Hematopoietic multipotent progenitor cell treated with erythropoietin and hydrocortisone succinate and interleukin-3 and kit ligand, for 8 days (in vitro differentiated cells): ENCODE measurements around the gene HLF.

Experiments
- DNase-seq: peaks from one replicate; pipeline ENCODE4 v3.0.0-alpha.2; 2015

The HLF gene, protein sequence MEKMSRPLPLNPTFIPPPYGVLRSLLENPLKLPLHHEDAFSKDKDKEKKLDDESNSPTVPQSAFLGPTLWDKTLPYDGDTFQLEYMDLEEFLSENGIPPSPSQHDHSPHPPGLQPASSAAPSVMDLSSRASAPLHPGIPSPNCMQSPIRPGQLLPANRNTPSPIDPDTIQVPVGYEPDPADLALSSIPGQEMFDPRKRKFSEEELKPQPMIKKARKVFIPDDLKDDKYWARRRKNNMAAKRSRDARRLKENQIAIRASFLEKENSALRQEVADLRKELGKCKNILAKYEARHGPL

DNA sequence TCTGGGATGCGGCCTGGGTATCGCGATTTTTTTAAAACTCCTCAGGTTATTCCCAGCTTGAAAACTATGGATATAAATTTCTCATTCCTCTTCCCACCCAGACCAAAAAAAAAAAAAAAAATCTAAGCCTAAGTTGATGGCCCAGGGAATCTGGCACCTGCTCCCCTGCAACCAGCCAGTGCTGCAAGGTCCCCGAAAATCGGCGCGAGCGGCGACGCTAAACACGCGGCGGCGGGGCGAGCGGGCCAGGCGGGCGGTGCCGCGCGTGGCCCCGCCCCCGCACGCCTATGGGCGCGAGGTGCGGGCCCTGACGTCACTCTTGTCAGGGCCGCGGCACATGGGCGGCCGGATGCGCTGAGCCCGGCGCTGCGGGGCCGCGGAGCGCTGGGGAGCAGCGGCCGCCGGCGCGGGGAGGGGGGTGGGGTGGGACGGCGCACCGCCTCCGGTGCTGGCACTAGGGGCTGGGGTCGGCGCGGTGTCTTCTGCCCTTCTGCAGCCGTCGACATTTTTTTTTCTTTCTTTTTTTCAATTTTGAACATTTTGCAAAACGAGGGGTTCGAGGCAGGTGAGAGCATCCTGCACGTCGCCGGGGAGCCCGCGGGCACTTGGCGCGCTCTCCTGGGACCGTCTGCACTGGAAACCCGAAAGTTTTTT is at the start of gene HLF:
HLF (plus strand) TSS at position 316 of the 654 bp plus-strand sequence. CDS start 525 bp downstream, outside the sequence.
- DNase-seq = peak; percentile 76

DNA sequence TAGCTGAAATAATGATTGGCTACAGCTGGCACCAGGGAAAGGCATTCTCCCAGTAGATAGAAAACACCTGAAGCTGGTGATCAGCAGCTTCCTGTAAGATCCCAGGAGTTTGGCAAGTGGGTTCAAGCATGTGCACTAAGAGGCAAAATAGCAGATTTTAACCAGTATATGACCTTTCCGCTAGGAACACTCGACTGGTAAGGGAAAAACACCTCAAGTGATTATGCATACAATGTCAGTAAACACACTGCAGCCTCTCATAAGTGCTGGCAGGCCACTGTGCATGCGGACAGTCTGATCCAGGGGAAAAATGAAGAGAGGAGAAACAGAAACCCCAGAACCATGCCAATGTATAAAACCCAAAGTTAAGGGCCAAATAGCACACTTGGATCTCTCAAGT is 49.0 kb upstream of the HLF start:
- no peak for DNase-seq

DNA sequence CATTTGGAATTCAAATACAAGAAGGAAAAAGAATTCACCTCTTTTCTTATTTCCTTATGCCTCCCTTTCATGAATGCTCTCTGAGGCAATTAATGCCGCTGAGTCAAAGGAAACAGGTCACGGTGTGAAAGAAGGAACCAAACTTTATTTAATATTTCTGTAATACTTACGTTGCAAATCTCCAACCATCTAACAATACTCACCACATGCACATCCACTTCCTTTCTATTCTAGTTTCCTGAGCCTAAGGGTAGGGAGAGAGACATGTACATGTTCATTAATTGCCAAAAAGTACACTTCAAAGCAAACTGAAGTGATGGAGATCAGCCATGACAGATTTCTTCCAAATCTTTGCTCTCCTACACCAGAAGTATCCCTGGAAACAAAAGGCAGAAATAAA is 47.9 kb upstream of the HLF start:
- no peak for DNase-seq

DNA sequence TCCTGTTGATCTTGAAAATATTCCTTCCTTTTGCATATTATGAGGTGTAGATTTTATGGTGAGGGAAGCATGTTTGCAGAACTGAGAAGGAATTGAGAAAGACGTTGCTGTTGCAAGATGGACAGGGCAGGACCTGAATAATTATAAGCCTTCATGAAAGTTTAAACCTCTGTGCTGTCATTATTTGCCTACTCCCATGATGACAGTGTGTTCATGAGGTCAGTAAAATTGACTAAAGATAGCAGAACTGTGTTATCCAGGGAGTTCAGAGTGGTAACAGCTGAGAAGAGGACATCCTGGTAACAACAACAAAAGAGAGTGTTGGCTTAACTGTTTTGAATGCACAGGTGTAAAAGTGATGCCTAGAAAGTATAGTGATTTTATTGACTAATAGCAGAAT is 45.3 kb upstream of the HLF start:
- no peak for DNase-seq

DNA sequence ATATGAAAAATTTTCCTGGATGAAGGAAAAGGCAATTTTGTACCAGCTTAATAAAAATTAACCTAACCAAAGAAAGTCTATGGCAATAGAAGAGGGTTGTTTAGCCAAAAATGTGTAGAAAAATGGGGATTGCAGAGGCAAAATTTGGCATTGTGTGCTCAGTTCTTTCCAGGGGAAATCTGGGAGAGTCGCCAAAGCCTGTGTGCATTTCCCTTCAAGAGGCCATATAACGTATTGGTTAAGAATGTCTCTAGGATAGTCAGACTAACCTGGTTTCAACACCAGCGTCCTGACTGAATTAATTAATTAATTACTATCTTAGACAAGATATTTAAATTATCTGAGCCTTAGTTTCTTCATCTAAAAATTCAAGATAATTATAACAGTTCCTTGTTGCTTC is 44.8 kb upstream of the HLF start:
- DNase-seq = no peak

DNA sequence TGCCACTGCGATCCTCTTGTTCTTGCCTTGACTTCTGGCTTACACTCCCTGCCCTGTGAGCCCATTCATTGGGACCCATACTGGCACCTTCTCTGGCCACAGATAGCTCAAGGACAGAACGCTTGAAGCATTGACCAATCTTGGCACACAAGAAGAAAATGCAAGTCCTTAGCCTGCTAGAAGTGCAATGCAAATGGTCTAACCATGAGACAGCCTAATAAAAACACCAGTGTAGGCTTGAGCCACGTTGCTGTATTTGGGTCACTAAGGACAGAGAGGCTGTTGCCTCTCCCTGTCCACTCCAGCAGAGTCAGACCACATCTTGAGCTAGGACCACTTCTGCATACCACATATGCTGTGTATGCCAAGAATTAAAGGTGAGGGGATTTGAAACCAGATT is 41.2 kb upstream of the HLF start:
- no peak for DNase-seq

DNA sequence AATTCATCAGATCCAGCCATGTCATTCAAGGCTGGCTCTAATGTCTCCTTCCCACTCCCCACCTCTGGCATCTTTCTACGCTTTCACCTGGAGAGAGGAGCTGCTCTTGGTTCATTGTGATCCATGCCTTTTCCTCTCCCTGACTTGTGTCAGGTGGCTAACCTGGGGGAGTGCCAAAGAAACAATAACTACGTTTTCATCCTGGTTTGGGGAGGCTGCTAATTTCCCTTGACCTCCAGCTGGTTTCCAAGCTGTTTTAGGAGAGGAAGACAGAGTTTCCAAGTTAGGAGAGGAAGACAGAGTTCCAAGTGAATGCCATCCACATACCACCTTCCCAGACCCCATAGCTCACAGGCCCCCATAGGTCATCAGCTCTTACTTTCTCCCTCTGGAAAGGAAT is 40.0 kb upstream of the HLF start:
- no peak for DNase-seq

DNA sequence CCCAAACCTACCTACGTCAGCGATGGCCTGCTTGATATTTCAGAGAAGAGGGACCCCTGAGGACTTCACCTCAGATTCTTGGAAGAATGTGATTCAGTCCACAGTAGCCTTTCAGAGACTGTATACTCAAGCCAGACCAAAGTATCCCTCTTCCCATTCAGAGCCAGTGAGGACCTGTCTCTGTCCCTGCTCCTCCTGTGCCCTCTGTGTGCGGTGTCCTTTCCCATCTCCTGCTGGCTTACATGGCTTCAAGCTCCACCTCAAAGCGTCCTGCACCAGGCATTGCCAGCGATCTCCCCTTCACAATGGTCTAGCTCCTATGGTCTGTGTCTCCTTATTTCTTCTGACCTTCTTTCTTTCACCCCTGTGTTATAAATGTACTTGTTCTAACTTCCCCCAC is 39.5 kb upstream of the HLF start:
- DNase-seq = no peak

DNA sequence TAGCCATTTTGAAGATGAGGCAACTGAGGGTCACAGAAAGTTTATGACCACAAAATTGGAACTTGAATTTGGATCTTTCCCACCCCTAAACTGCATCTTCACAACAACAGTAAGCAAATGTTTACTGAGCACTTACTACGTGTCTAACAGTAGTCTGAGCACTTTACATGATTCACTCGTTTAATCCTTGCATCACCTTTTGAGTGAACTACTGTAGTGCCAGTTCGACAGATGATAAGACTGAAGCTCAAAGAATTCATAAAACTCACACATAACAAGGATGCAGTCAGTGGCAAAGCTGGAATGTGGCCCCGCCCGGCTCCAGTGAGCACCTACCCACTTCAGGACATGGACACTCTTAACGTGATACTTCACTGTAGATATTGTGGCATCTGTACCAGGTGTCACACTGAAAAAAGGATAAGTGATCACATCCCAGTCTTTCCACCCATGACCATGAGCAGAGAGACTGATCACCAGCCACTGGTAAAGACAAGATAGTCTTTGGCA is 36.0 kb upstream of the HLF start:
- DNase-seq = no peak

DNA sequence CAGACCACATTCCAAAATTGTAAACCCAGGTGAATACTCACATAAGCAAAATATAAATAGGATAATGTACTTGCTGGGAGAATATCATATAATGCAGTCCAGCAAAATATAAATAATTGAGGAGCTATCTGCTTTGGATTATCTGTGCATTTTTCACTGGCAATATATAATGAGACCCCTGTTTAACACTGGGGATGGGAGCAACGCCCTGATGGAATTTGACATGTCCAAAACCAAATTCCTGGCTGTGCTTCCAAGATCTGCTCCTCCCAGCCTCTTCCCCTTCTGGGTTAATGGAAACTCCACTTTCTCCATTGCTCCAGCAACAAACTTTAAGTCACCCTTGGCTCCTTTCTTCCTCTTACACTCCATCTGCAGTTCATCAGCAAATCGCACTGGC is 35.5 kb upstream of the HLF start:
- no peak for DNase-seq

DNA sequence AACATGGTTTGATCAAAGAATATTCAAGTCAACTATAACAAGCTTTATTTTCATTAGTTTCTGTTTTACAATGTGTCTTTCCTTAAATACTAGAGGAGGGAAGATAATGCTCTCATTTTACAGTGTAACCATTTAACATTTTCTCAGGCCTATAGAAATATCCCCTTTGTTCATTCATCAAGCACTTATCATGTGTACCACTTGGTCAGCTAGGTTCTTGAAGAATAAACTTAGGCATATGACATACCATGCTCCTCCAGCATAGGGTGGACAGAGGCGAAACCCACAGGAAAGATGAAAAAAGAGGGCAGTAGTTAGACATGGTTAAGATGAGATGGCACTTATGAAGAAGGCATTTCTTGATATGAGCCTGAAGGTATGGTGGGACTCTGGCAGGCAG is 34.0 kb upstream of the HLF start:
- DNase-seq = no peak

DNA sequence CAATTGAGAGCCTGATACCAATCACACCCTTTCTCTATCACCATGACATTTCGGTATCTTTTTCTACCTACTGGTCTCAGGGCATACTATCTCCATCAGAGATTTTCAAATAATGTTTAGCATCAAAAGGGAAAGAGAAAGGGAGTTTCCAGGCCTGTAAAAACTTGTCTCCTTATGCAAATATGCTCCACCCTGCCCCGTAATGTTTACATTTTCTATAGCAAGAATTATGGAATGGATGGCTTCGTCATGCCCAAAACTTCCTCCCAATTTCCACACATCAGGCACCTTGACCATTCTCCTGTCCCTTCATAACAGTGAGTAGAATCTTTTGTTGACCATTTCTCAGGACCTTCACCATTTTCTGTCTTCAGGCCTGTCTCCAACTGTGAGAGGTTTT is 30.9 kb upstream of the HLF start:
- no peak for DNase-seq

DNA sequence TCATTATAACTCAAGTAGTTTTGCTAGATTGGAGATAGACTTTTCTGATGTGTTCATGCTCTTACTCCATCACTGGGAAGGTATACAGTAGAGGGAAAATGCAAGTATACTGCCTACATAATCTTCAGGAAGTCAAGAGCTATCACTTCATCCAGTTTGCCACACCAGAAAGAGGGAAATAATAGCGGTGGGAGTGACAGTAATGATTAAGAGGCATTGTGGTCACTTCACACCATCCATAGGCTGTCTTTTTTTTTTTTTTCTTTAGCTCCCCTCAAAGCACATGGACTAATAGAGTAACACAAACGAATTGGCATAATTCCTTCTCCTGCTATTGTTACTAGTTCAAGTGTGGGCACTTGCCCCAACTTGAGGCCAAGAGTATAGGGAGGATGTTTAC is 28.4 kb upstream of the HLF start:
- no peak for DNase-seq

DNA sequence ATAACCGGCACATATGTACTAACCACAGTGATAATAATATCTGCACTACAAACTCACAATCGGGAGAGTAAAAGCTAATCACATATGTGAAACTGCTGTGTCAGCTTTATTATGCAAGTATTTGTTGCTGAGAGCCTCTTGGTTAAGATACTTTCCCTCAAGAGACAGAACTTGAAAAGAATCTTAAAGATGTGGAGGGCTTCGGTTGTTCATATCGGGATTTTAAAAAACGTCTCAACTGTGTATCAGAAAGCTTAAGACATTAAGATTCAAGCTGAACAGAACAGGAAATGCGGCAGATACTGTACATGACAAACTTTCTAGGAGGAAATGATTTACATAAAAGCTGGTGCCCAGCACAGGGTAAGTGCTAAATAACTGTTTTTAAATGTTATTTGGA is 27.5 kb upstream of the HLF start:
- DNase-seq = peak; percentile 6

DNA sequence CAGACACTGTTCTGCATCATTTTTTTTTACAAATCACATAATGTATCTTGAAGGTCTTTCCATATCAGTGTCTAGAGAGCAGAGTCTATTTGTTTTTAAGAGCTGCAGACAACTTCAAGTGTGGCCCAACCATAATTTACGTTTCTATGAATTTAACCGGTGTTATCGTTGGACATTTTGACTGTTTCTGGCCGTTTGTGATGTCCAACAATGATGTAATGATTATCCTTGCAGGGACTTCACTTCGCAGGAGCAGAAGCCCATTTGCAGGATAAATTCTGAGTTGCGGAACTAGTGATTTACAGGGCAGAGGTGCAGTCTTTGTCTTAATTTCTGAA is 26.9 kb upstream of the HLF start:
- no peak for DNase-seq

DNA sequence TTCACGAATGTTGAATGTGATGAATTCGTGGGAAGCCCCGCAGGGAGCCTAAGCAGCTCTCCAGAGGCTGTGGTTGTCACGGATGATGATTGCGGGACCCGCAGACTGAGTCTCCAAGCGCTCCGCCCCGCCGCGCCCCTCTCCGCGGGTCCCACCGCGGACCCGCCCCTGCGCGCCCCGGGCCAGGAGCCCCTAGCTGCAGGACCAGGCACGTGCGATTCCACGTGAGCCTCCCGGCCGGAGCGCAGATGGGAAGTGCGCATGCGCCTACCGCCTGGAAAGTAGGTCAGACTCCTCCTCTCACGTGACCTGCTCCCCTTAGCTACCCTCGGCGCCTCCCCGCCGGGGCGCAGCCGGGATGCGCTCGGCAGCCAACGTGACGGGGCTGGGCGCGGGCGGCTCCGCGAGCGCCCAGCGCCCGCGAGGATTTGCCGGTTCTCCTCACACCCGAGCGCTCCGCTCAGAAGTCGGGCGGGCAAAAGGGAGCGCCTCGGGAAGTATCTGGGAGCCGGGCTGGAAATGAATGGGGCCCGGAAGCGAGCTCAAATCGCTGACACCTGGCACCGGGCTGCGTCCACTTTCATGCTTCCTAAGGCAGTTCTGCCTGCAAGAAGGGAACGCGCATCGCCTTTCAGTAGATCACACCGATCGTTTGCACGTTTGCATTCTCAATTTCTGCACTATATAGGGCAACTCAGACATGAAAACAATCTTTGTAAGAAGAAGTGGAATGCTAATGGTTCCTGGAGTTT is 26.4 kb upstream of the HLF start:
- peak; percentile 93 for DNase-seq

DNA sequence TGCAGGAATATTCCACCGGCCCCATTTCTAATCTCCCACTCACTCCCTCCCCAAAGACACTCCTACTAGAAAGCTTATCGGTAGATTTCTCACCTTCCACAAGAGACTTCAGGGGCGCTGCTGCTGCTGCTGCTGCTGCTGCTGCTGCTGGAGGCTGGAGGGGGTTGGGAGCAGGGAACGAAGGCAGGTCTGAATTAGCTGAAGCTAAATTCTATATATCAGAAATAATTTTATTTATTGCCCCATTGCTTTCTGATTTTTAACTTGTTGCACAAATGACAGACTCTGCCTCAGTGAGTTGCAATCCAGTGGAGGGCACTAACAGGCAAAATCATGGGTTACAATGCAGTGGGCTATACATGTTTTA is 25.8 kb upstream of the HLF start:
- no peak for DNase-seq

DNA sequence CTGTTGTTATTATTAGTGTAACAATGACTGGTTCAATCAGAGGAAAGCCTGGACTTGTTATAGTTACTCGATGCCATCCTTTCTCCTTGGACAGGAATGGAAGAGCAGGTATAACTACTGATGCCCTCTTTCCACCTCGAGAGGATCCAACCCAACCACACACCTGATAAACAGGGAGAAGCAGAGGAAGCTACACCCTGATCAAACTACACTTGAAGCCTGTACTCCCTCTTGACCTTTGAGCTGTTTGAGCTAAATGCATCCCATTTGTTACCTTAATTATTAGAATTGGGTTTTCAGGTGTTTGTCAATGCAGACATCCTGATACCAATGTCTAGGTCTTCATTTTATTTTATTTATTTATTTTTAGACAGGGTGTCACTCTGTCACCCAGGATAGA is 23.7 kb upstream of the HLF start:
- no peak for DNase-seq

DNA sequence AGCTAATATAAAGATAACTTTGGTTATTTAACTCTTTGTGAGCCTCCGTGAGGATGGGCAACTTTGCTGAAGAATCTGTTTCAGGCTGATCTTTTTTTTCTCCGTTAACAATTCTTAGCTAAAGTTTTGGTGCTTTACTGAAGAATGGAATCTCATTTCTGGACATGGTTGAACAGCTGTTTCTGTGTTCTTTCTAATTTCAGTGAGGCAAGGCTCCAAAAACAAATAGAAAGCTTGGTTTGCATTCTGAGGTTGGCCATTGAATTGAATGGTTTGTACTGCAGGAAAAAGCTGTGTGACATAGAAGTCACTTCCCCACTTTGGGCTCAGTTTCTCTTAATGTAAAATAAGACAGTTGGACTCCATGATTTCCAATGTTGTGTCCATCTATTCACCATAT is 22.3 kb upstream of the HLF start:
- DNase-seq = no peak

DNA sequence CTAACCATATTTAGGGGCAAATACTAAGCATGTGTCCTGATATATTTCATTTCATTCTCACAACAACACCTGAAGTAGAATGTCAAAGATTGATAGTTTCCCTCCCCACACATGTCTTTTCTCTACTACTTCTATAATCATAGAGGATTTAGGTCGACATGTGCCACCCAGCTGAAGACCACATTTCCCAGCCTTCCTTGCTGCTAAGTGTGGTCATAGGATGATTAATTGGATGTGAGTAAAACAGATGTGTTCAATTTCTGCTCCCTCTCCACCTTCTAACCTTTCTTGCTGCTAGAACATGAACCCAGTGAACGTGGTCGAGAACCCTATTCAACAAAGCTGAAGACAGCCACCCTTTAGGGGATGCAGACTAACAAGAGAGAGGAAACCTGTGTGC is 18.8 kb upstream of the HLF start:
- no peak for DNase-seq

DNA sequence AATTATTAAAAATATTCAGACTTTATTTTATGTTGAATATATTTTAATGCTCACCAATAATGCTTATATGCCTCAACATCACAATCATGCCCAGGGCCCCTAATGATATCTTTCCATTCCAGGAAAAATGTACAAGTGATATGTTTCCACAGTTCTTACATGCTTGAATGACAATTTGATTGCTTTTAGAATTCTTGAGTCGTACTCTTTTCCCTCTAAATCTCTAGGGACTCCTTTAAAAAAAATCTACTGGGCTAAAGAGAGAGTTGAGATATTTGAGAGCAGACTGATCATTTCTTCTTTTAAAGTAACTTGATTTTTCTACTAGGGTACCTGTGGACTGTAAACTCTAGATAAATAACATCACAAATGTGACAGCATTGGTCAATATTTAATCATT is 18.2 kb upstream of the HLF start:
- no peak for DNase-seq

DNA sequence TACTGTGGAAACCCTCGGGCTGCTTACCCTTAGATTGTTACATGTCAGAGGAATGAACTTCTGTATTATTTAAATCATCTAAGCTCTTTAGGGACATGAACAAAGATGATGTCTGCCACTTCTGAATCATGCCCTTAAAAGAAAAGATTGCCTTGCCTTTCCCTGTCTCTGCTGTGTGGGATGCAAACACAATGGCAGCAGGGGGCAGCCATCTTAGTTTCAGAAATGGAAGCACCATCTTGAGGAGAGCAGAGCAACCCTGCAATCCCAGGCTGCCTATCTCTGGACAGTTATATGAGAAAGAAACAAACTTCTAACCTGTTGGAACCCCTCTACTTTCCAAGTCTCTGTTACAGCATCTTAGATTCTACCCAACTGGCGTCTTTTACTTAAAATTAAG is 16.7 kb upstream of the HLF start:
- DNase-seq = no peak

DNA sequence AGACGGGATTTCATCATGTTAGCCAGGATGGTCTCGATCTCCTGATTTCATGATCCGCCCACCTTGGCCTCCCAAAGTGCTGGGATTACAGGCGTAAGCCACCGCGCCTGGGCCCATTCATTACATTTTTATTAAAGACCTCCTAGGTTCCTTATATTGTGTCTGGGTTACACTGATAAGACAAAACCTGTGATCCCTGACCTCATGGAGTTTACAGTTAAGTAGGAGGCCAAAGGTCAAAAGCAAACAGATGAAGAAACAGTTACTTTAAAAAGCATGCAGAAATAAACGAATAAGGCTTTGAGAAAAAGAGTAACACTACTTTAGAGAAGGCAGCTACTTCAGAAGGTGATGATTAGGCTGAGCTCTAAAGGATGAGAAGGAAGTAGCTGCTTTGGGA is 14.9 kb upstream of the HLF start:
- DNase-seq = no peak

DNA sequence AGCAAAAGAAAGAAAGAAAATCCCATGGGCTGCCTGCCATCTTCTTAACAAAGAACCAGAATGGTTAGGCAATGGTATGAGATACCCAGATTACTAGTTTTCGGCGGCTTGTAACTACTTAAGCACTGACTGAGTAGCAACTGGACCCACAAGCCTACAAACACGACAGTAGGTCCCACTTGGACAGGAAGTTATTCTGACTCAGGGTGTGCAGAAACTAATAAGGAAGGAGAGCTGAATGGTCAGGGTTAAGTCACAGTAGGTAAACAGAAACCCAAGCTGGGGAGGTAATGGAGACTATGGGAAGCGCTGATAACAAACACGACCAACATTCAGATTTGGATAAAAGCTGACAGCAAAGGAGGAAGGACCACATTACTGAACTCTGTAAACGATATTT is 10.4 kb upstream of the HLF start:
- DNase-seq = no peak
